Thymus (tissue), 11 donors: ENCODE data around the gene C19orf25. TPM values are rescaled to one million over a fixed set of nuclear protein-coding genes. Genes with fewer than 3 reads are reported as not detected.
A peak's percentile ranks its signal among the peaks of the same experiment; 100 is the strongest.

ENCODE experiments used
- DNase-seq, 9 donors: peaks; one replicate each; pipeline ENCODE4 v3.0.0-alpha.2; 2013; ENCODE audit warnings: low spot score in 9 of 9, low read depth in 6 of 9, missing footprints in 1 of 9
- H3K27ac ChIP-seq, 2 donors: one replicate each; pipeline ENCODE4 v1.5.1; 2013; ENCODE audit warnings: control low read depth in 1 of 2, low read depth in 1 of 2, low read length in 1 of 2, mild to moderate bottlenecking in 1 of 2, moderate library complexity in 1 of 2
- H3K27me3 ChIP-seq, 2 donors: one replicate each; pipeline ENCODE4 v1.5.1; 2013; ENCODE audit warnings: low read length in 1 of 2; ENCODE audit not compliant: control insufficient read depth in 2 of 2, insufficient read depth in 1 of 2
- H3K36me3 ChIP-seq, 2 donors: one replicate each; pipeline ENCODE4 v1.5.1; 2013; ENCODE audit warnings: low read length in 1 of 2, mild to moderate bottlenecking in 1 of 2, moderate library complexity in 1 of 2; ENCODE audit not compliant: control insufficient read depth in 2 of 2, insufficient read depth in 2 of 2
- H3K4me1 ChIP-seq, 2 donors: one replicate each; pipeline ENCODE4 v1.5.1; 2013; ENCODE audit warnings: low read length in 2 of 2; ENCODE audit not compliant: control insufficient read depth in 2 of 2, insufficient read depth in 2 of 2
- H3K4me3 ChIP-seq, 2 donors: one replicate each; pipeline ENCODE4 v1.5.1; 2013; ENCODE audit warnings: low read length in 2 of 2, control low read depth in 1 of 2, mild to moderate bottlenecking in 1 of 2
- H3K9me3 ChIP-seq, 2 donors: one replicate each; pipeline ENCODE4 v1.5.1; 2013; ENCODE audit warnings: low read length in 1 of 2, mild to moderate bottlenecking in 1 of 2; ENCODE audit not compliant: control insufficient read depth in 2 of 2, insufficient read depth in 1 of 2
- WGBS: extraction: QIAGEN DNeasy Blood & Tissue Kit; methylation state at CpG from one replicate; pipeline ENCODE4 v1.1.7; 2013; 5-methylcytosine and 5-hydroxymethylcytosine counted together
- polyA plus RNA-seq: library from polyadenylated mRNA; stranded (reverse); fragments of 200-250 nt; gene quantifications from one replicate; pipeline ENCODE4 v1.2.3, GENCODE V29; 2013
- total RNA-seq: library from RNA; stranded (reverse); fragments of 120-200 nt; gene quantifications from one replicate; pipeline ENCODE4 v1.2.4, GENCODE V29; 2013
- donor health status: healthy.

C19orf25 gene
- total and polyA plus RNA-seq, 2 donors, result 22.8 to 38.1 TPM

DNA sequence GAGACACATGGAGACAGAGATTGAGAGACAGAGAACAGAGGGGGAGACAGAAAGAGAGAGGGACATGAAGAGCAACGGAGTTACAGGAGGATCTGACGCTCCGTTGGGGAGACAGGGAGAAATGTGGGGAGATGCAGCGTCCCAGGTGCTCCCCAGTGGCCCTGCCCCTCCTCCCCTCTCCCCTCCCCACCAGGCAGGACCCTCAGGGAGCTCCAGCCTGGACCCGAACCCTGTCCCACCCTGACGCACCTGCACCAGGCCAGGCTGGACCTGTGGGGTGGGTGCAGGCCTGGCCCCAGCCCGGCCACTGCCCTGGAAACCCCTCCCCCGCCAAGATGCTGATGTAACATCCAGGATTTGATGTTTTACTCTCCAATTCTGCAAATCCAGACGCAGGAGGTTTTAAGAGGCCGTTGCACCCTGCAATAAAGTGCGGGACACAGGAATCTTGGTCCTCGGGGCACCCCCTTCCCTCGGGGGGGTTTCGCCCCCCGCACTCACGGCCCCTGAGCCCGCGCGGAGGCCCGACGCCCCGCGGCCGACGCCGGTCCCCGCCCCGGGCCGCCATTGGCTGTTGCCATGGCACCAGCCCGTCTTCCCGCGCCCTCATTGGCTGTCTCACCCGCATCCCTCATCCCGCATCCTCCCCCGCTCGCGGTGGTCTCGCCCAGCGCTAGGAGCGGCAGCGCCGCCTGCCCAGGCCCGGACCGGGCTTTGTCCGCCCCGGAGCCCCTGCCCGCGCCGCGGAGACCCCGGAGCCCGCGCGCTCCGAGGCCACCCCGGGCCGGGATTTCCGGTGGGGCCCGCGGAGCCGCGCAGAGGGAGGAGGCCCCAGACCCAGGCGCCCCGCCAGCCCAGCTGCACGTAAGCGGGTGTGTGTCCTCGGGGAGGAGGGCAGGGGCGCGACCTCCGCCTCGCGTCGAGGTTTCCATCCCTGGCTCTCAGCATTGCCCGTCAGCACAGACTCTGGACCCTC, 29.3 kb downstream of the C19orf25 start, which contains the start of gene APC2:
Gene APC2 (plus strand): TSS at position 655 of the 976 bp plus-strand sequence. CDS start 2,881 bp downstream, outside the sequence.
- DNase-seq, result peak in 1 of 9 donors; percentile 31
- Histone ChIP-seq H3K9me3 (peaks cover 0 to 16% of the 10 kb centered on the region in 2 donors), H3K27me3 (peaks cover 83 to 100% of the 10 kb centered on the region in 2 donors), H3K4me1 (peaks cover under 1 to 9% of the 10 kb centered on the region in 2 donors), H3K4me3 (peak within 1 kb of the TSS in 1 of 2 donors; percentile 6), H3K27ac (no peak within 1 kb of the TSS), H3K36me3 (no peaks in the 10 kb centered on the region)
- WGBS, result 6% methylated on average over 74 of the region's 74 CpGs

GRCh38 chr19:1447944-1448343, 31.1 kb downstream of the C19orf25 start:
- Histone ChIP-seq H3K9me3 (peaks cover 0 to 19% of the 10 kb centered on the region in 2 donors), H3K4me3 (no peak overlapping the region), H3K27ac (no peak overlapping the region), H3K36me3 (no peaks in the 10 kb centered on the region), H3K4me1 (peaks cover 0 to 7% of the 10 kb centered on the region in 2 donors), H3K27me3 (peaks cover 74 to 92% of the 10 kb centered on the region in 2 donors)
- DNase-seq, result no peak
- WGBS, result 92% methylated on average over 9 of the region's 9 CpGs

GRCh38 chr19:1447504-1447903, 31.5 kb downstream of the C19orf25 start:
- Histone ChIP-seq H3K4me1 (peaks cover 0 to 7% of the 10 kb centered on the region in 2 donors), H3K9me3 (peaks cover 0 to 19% of the 10 kb centered on the region in 2 donors), H3K27me3 (peaks cover 72 to 87% of the 10 kb centered on the region in 2 donors), H3K27ac (no peak overlapping the region), H3K4me3 (no peak overlapping the region), H3K36me3 (no peaks in the 10 kb centered on the region)
- WGBS, result 33% methylated on average over 4 of the region's 4 CpGs
- DNase-seq, result no peak

DNA sequence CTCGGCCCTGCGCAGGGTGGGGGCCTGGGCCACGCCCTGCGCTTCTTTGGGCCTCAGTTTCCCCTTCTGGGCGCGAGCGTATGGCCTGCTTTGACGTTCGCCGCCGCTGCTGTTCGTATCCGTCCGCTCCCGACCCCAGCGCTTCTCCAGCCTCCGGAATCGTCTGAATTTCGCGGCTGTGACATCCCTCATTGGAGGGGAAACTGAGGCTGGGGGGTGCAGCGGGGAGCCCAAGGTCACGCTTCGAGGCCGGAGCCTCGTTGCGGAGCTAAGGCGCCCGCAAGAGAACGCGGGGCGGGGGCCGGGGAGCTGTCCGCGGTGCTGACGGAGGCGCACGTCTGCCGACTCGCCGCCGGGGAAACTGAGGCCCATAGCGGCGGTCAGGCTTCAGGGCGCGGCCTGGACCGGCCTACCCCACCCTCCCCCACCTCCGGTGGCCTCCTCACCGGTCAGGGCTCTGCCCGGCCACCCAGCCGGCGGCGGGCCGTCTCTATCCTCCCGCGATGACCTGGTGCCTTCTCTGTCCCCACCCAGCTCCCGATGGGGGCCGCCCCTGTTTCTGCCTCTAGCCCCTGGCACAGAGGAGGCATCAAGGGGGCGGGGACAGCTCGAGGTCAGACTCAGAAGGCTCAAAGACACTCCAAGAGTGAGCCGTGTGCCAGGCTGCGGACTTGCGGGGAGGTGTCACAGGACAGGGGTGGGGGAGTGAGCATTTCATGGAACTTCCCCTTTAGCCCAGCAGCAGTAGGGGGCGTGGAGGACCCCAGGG, 32.1 kb downstream of the C19orf25 start:
- Histone ChIP-seq H3K4me3 (no peak overlapping the region), H3K27me3 (peaks cover 68 to 81% of the 10 kb centered on the region in 2 donors), H3K27ac (no peak overlapping the region), H3K9me3 (peaks cover 0 to 19% of the 10 kb centered on the region in 2 donors), H3K4me1 (peaks cover 0 to 7% of the 10 kb centered on the region in 2 donors), H3K36me3 (peaks cover 4% of the 10 kb centered on the region in 2 donors)
- WGBS, result 5% methylated on average over 62 of the region's 63 CpGs
- DNase-seq, result peak in 2 of 9 donors; percentile 44 to 47

DNA sequence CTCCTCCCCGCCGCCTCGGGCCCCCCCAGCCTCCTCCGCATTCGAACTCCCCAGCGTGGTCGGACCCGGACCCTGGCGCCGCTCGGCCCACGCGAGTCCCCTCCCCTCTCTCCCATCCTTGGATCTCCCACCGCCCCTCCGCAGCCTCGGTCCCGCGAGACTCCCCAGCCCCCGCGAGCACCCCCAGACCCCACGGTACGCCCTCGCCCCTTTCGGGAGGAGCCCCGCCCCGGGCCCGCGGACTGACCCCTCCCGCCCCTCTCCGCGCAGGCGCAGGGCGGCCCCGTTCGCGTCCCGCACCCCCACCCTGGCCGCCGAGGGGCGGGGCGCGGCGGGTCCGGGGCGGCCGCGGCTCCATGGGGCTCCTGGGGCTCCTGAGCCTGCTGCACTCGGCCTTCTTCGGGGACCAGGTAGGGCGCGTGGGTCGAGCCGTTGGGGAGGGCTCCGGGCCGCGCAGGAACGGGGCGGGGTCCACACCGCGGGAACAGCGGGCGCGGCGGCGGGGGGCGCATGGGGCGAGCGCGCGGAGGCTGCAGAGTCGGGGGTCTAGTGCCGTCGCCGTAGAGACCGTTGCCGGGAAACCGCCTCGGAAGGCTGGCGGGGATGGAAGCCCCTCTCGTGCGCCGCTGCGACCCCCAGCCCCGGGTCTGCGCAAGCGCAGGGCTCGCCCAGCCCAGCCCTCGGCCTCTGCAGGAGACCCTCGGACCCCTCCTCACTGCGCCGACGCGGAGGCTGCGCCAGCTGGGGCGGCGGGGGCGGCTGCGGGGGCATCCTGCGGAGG, 32.9 kb downstream of the C19orf25 start:
- H3K36me3 ChIP-seq, result peaks cover 9 to 12% of the 10 kb centered on the region in 2 donors
- peaks cover 60 to 73% of the 10 kb centered on the region in 2 donors for H3K27me3 ChIP-seq
- H3K4me1 ChIP-seq, result peaks cover 0 to 7% of the 10 kb centered on the region in 2 donors
- no peak overlapping the region for H3K27ac ChIP-seq
- DNase-seq, result no peak
- peaks cover 0 to 19% of the 10 kb centered on the region in 2 donors for H3K9me3 ChIP-seq
- WGBS, result 5% methylated on average over 99 of the region's 99 CpGs
- peak overlapping the region in 1 of 2 donors; percentile 21 for H3K4me3 ChIP-seq

DNA sequence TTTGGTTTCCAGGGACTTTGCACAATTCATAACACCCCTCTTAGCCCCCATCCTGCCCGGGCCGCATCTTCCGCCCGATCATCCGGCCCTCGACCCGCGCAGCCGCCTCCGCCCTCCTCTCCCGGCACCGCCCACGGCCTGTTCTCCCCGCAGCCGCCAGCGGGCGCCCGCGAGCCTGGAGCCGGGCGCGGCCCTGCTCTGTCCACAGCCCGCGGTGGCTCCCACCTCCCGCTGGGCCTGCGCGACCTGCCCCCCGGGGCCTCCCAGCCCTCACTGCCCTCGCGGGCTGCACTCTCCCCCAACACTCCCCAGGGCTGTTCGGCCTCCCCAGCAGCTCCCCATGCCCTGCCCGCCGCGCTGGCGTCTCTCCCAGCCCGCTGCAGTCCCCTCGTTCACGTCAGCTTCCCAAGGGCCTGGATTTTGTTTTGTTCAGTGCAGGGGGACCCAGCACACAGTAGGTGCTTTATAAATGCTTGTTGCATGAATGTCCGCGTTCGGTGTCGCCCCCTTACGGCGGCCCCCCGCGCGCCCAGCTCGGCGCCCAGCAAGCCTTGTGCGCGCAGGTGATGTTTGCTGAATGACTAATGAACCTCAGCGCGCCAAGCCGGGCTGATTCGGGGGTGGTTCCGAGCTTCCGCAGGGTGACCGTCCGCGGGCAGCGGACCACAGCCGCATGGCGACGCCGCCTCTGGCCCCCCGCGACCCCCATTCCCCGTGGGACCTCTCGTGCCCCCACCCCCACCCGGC, 33.7 kb downstream of the C19orf25 start:
- H3K27me3 ChIP-seq, result peaks cover 53 to 66% of the 10 kb centered on the region in 2 donors
- H3K4me1 ChIP-seq, result peaks cover 0 to 6% of the 10 kb centered on the region in 2 donors
- no peak overlapping the region for H3K27ac ChIP-seq
- WGBS, result 4% methylated on average over 70 of the region's 70 CpGs
- peak overlapping the region; percentile 41 to 48 for H3K4me3 ChIP-seq
- peaks cover 0 to 12% of the 10 kb centered on the region in 2 donors for H3K9me3 ChIP-seq
- H3K36me3 ChIP-seq, result peaks cover 17 to 20% of the 10 kb centered on the region in 2 donors
- peak in 8 of 9 donors; percentile 32 to 80 (median 60) for DNase-seq

- 97% methylated on average over 25 of the region's 25 CpGs for WGBS
- peaks cover 0 to 5% of the 10 kb centered on the region in 2 donors for H3K9me3 ChIP-seq
- DNase-seq, result no peak
These were observed 37.2 kb downstream of the C19orf25 start for GRCh38 chr19:1441677-1442438.

More at GRCh38 chr19:1441677-1442438, 37.2 kb downstream of the C19orf25 start:
- Histone ChIP-seq H3K4me3 (no peak overlapping the region), H3K36me3 (peaks cover 27 to 30% of the 10 kb centered on the region in 2 donors), H3K27ac (no peak overlapping the region), H3K4me1 (peaks cover 7 to 17% of the 10 kb centered on the region in 2 donors), H3K27me3 (peaks cover 21 to 31% of the 10 kb centered on the region in 2 donors)
